Gastrocnemius medialis (tissue), 4 donors: ENCODE results near the gene EFHD2.

ENCODE experiments used
- CTCF ChIP-seq, 5 experiments: fragments of 450-650 bp in 3 of 5; fragments of 200-600 bp in 2 of 5; sonication (generic) in 2 of 5; IDR thresholded peaks in 4 of 5; conservative IDR thresholded peaks in 1 of 5; 1 replicate in 4 of 5; 2 replicates in 1 of 5; pipeline ENCODE4 v1.5.1; 2016 to 2019; ENCODE audit warnings: antibody characterized with exemption in 5 of 5, mild to moderate bottlenecking in 3 of 5, moderate library complexity in 3 of 5
- POLR2A ChIP-seq, 2 donors: fragments of 450-650 bp; IDR thresholded peaks; one replicate each; pipeline ENCODE4 v1.6.1; 2017; ENCODE audit warnings: antibody characterized with exemption in 2 of 2, mild to moderate bottlenecking in 2 of 2, moderate library complexity in 2 of 2

DNA sequence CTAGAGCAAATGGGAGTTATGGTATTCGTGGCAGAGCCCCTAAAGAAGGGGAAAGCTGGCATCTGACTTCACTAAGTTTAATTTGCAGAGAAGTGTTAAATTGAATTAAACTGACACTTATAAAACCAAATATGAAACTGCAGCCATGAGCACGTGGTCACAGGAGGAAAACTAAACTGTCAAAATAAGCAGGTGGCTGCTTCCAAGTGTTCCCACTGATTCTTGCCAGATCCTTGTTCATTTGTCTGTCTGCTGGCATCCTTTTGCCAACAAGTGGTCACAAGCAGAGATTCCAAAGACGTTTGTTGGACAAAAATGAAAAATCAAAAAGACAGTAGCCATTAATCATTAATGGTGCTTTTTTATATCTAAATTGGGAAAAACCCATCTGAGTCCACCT is 59.7 kb downstream of the EFHD2 start:
- no peak for TF ChIP-seq POLR2A (IDR thresholded peaks at IDR 0.05)
- no peak for TF ChIP-seq CTCF (IDR thresholded peaks at IDR 0.05 in 4 of 5, conservative IDR thresholded peaks at IDR 0.05 in 1 of 5)
